Kidney epithelial cell (primary cell): ENCODE results near the gene CPA1. TPM values are rescaled to one million over a fixed set of nuclear protein-coding genes. Genes with fewer than 3 reads are reported as not detected.

Source experiments
- DNase-seq: peaks from one replicate; pipeline ENCODE4 v3.0.0-alpha.2; 2010; ENCODE audit warnings: low read depth
- H3K27me3 ChIP-seq: 2 replicates; pipeline ENCODE4 v1.6.0; 2011; ENCODE audit warnings: low read length; ENCODE audit not compliant: control insufficient read depth, insufficient read depth
- H3K36me3 ChIP-seq: 2 replicates; pipeline ENCODE4 v1.5.1; 2011; ENCODE audit warnings: low read length; ENCODE audit not compliant: control insufficient read depth, insufficient read depth
- H3K4me3 ChIP-seq: 2 replicates; pipeline ENCODE4 v1.5.1; 2011; ENCODE audit warnings: low read depth, mild to moderate bottlenecking, control low read depth, low read length
- total RNA-seq: library from RNA; depleted of rRNA; stranded (reverse); fragments of >200 nt; gene quantifications from 2 replicates; pipeline ENCODE4 v1.2.3, GENCODE V29; 2015
- TF ChIP-seq, protein P1 (sequence below): IDR thresholded peaks from 2 replicates; pipeline ENCODE4 v1.5.1; 2011; ENCODE audit warnings: mild to moderate bottlenecking, moderate library complexity, low read length, control low read depth, inconsistent platforms; ENCODE audit not compliant: insufficient read depth, poor library complexity, severe bottlenecking

CPA1 gene
- total RNA-seq, 1 donor from 2014 or later = not detected

DNA sequence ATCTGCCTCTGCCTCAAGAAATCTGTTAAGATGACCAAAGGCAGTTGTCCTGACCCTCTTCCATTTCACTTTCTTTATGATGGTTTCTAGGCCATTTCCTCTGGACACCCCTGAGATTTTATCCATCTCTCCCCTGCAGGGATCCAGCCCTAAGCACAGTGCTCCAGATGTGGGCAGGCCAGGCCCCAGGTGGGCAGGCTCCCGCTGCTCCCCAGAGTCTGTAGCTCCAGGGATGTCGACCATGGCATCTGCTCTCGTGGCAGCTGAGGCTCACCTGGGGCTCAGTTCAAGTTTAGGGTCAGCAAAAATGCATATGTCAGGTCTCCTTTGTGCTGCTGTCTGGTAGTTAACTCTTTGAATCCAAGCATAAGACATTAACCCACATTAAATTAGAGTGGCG, 48.7 kb downstream of the CPA1 start:
- TF ChIP-seq, protein P1, sequence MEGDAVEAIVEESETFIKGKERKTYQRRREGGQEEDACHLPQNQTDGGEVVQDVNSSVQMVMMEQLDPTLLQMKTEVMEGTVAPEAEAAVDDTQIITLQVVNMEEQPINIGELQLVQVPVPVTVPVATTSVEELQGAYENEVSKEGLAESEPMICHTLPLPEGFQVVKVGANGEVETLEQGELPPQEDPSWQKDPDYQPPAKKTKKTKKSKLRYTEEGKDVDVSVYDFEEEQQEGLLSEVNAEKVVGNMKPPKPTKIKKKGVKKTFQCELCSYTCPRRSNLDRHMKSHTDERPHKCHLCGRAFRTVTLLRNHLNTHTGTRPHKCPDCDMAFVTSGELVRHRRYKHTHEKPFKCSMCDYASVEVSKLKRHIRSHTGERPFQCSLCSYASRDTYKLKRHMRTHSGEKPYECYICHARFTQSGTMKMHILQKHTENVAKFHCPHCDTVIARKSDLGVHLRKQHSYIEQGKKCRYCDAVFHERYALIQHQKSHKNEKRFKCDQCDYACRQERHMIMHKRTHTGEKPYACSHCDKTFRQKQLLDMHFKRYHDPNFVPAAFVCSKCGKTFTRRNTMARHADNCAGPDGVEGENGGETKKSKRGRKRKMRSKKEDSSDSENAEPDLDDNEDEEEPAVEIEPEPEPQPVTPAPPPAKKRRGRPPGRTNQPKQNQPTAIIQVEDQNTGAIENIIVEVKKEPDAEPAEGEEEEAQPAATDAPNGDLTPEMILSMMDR = no peak

DNA sequence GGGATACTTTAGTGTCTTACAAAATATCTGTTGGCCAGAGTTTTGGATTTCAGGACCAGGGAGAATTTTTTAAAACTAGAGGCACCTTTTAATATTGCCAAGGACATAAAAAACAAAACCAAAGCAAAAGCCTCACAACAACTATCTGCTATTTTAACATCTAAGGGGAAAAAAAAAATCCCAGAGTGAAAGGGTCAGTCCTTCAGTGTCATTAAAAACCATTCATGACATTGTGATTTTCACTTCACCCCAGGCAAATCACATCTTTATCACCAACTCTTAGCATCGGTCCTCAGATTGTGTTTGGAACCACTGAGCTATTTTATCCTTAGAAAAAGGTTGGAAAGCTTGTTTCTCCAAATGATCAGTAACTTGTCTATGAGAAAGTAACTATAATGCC, 49.8 kb downstream of the CPA1 start:
- Histone ChIP-seq H3K27me3 (no peaks in the 10 kb centered on the region), H3K36me3 (no peaks in the 10 kb centered on the region), H3K4me3 (no peak overlapping the region)
- DNase-seq = no peak
- TF ChIP-seq, protein P1 = no peak

More for the DNA sequence above, 48.7 kb downstream of the CPA1 start:
- DNase-seq = no peak
- Histone ChIP-seq H3K4me3 (no peak overlapping the region), H3K36me3 (no peaks in the 10 kb centered on the region), H3K27me3 (no peaks in the 10 kb centered on the region)

DNA sequence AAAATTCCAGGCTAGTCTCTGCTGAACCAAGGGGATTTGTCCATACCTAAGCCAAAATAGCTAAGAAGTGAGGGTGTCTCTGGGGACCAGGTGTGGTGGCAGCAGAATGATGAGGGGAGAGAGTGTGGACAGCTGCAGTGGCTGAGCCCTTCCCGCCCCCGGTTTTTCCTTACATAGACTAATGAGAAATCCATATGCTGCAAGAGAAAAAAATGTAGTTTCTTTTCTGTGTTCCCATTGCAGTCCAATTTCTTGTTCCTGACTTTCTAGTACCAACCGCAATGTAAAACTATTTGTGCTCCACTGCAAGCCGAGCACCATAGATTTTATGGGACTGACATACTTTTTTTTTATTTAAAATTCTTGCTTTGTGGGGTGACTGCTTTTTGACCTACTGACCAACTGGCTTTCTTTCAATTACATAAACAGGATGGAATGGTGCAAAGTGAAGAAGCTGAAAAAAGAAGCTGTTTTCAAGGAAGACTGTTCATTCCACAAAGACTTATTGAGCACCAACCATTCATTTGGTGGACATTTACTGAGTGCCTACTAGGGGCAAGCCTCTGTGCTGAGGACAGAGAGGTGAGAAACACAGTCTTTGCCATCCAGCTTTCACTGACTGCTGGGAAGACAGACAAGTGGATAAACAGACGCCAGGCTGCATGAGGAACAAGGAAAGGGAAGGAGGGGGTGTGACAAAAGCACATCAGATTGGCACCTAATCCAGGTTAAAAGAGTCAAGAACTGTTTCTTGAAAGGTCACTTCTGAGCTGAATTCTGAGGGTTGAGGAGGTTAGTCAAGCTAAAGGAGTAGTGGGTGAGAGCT, 50.8 kb downstream of the CPA1 start:
- DNase-seq = no peak
- Histone ChIP-seq H3K27me3 (no peaks in the 10 kb centered on the region), H3K36me3 (no peaks in the 10 kb centered on the region), H3K4me3 (no peak overlapping the region)
- TF ChIP-seq, protein P1 = no peak

DNA sequence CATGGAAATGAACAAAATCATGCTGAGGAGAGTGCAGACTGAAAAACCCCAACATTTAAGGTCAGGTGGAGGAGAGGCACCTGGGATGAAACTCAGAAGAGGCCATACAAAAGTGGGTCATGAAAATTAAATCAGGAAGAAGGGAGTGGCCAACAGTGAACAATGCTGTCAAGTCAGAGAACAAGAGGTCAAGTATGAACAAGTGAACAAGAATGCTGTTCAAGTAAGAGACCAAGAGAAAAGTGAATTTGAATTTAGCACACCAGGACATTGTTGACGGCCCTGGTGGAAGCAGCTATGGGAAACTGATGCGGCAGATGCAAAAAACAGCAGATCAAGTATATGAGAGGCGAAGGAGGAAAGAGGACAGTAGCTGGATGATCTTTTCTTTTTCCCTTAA, 52.6 kb downstream of the CPA1 start:
- no peak overlapping the region for H3K4me3 ChIP-seq
- DNase-seq = no peak
- H3K27me3 ChIP-seq = no peaks in the 10 kb centered on the region
- TF ChIP-seq, protein P1 = no peak
- no peaks in the 10 kb centered on the region for H3K36me3 ChIP-seq

DNA sequence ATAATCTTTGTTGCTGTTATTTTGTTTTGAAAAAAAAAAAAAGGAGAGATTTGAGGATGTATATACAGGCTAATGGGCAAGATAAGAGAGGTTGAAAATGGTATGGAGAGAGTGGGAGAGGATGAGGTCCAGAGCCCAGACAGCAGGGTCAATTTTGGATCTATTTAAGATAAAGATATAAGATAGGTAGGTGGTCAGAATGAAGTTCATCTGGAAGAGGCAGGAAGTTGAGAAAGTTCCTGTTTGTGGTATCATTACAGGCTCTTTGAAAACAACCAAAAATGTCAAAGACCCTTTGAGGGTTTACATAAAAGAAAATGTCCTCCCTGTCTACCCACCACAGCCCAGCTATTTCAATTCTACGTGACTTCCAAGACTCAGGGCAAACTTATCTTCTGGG, 53.0 kb downstream of the CPA1 start:
- TF ChIP-seq, protein P1 = no peak
- no peak for DNase-seq
- Histone ChIP-seq H3K27me3 (no peaks in the 10 kb centered on the region), H3K36me3 (no peaks in the 10 kb centered on the region), H3K4me3 (no peak overlapping the region)
